Sigmoid colon (tissue), 4 donors: ENCODE results near the gene CYBA.

ENCODE experiments used
- CTCF ChIP-seq, 4 experiments: fragments of 450-650 bp in 3 of 4; fragments of 200-600 bp in 1 of 4; IDR thresholded peaks; one replicate each; pipeline ENCODE4 v1.5.1; 2016 to 2019; ENCODE audit warnings: antibody characterized with exemption in 4 of 4, mild to moderate bottlenecking in 3 of 4, moderate library complexity in 2 of 4
- EP300 ChIP-seq, 4 donors: sonication (generic); formaldehyde crosslinking; IDR thresholded peaks; one replicate each; pipeline ENCODE4 v1.6.1; 2017; ENCODE audit warnings: antibody characterized with exemption in 4 of 4
- POLR2A ChIP-seq, 2 donors: fragments of 450-650 bp; IDR thresholded peaks; one replicate each; pipeline ENCODE4 v1.6.1; 2016; ENCODE audit warnings: antibody characterized with exemption in 2 of 2, mild to moderate bottlenecking in 2 of 2, moderate library complexity in 2 of 2

DNA sequence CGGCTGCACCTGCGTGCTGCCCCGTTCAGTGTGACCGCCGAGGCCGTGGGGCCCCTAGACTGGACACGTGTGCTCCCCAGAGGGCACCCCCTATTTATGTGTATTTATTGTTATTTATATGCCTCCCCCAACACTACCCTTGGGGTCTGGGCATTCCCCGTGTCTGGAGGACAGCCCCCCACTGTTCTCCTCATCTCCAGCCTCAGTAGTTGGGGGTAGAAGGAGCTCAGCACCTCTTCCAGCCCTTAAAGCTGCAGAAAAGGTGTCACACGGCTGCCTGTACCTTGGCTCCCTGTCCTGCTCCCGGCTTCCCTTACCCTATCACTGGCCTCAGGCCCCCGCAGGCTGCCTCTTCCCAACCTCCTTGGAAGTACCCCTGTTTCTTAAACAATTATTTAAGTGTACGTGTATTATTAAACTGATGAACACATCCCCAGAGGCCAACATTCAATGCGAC, 10.8 kb downstream of the CYBA start:
- TF ChIP-seq POLR2A (IDR thresholded peaks at IDR 0.05) (no peak), CTCF (IDR thresholded peaks at IDR 0.05) (no peak), EP300 (IDR thresholded peaks at IDR 0.05) (no peak)
